Spinal cord (tissue), 10 donors: Measurements from ENCODE around the gene CEP192. TPM values are rescaled to one million over a fixed set of nuclear protein-coding genes. Genes with fewer than 3 reads are reported as not detected.

Experiments
- DNase-seq, 6 donors: peaks; one replicate each; pipeline versions ENCODE4 v3.0.0 to v3.0.0-alpha.2; 2013 to 2015; ENCODE audit warnings: low spot score in 6 of 6, low read depth in 4 of 6
- H3K27ac ChIP-seq: one replicate; pipeline ENCODE4 v1.5.1; 2013; ENCODE audit warnings: low read depth, low read length, control low read depth
- H3K27me3 ChIP-seq: one replicate; pipeline ENCODE4 v1.6.1; 2013; ENCODE audit warnings: low read length; ENCODE audit not compliant: control insufficient read depth, insufficient read depth
- H3K36me3 ChIP-seq: one replicate; pipeline ENCODE4 v1.6.1; 2013; ENCODE audit warnings: low read length; ENCODE audit not compliant: control insufficient read depth, insufficient read depth
- H3K4me1 ChIP-seq: one replicate; pipeline ENCODE4 v1.6.1; 2013; ENCODE audit warnings: low read length; ENCODE audit not compliant: control insufficient read depth, insufficient read depth
- H3K4me3 ChIP-seq: one replicate; pipeline ENCODE4 v1.5.1; 2013; ENCODE audit warnings: low read depth, low read length, control low read depth
- H3K9me3 ChIP-seq: one replicate; pipeline ENCODE4 v1.6.1; 2013; ENCODE audit warnings: low read length; ENCODE audit not compliant: control insufficient read depth, insufficient read depth
- WGBS: methylation state at CpG from one replicate; pipeline ENCODE4 v1.1.5; 2013; ENCODE audit warnings: missing lambda C conversion rate; ENCODE audit not compliant: insufficient coverage; 5-methylcytosine and 5-hydroxymethylcytosine counted together
- polyA plus RNA-seq, 2 donors: library from polyadenylated mRNA; unstranded; fragments of 120-200 nt; gene quantifications; one replicate each; pipeline ENCODE4 v1.2.1, GENCODE V29; 2013; ENCODE audit not compliant: insufficient read length in 2 of 2
- total RNA-seq, 2 donors: library from RNA; depleted of rRNA in 1 of 2; stranded (reverse); fragments of 120-200 nt in 1 of 2; fragments of >200 nt in 1 of 2; gene quantifications; one replicate each; pipeline versions ENCODE4 v1.2.3 to v1.2.4, GENCODE V29; 2013 to 2014
- donor health status: healthy.

The CEP192 gene
- total and polyA plus RNA-seq, 4 donors = 25.7 to 55.1 (median 34.6) TPM

- peaks cover 10% of the 10 kb centered on the region for H3K9me3 ChIP-seq
- H3K4me3 ChIP-seq = no peak overlapping the region
- WGBS = 76% methylated on average over 3 of the region's 6 CpGs
- H3K4me1 ChIP-seq = no peaks in the 10 kb centered on the region
- no peaks in the 10 kb centered on the region for H3K27me3 ChIP-seq
- no peak overlapping the region for H3K27ac ChIP-seq
- H3K36me3 ChIP-seq = no peaks in the 10 kb centered on the region
- DNase-seq = no peak
Measured at GRCh38 chr18:13147130-13147529, 156.0 kb downstream of the CEP192 start.

GRCh38 chr18:13151656-13152055, 160.5 kb downstream of the CEP192 start:
- H3K27ac ChIP-seq = no peak overlapping the region
- DNase-seq = no peak
- no peaks in the 10 kb centered on the region for H3K9me3 ChIP-seq
- no peaks in the 10 kb centered on the region for H3K36me3 ChIP-seq
- 79% methylated on average over 5 of the region's 5 CpGs for WGBS
- no peaks in the 10 kb centered on the region for H3K27me3 ChIP-seq
- no peaks in the 10 kb centered on the region for H3K4me1 ChIP-seq
- H3K4me3 ChIP-seq = no peak overlapping the region

- H3K27me3 ChIP-seq = no peaks in the 10 kb centered on the region
- H3K36me3 ChIP-seq = no peaks in the 10 kb centered on the region
- DNase-seq = no peak
- no peak overlapping the region for H3K27ac ChIP-seq
- H3K4me3 ChIP-seq = no peak overlapping the region
- H3K4me1 ChIP-seq = peaks cover 8% of the 10 kb centered on the region
- no CpG with 5 or more reads among the region's 1 CpG for WGBS
- H3K9me3 ChIP-seq = peaks cover 11% of the 10 kb centered on the region
Measured at GRCh38 chr18:13158428-13158827, 167.3 kb downstream of the CEP192 start.

DNA sequence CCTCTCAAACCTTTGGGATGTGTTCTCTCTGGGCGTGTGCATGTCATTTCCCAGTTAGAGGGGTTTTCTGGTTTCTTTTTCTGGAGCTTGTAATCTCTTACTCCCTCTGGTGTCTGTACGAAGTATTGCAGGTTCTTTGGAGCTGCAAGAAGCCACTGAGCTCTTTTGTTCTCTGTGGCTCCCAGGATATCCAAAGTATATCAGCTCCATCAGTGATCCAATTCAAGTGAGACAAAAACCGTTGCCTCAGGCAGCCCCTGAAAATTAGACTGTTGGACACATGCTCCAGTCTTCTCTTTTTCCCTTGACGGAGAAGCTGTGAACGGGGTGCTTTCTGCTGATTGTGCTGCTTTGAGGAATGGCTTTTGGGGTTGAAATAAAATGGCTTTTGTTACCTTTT, 168.4 kb downstream of the CEP192 start:
- Histone ChIP-seq H3K27me3 (no peaks in the 10 kb centered on the region), H3K4me3 (no peak overlapping the region), H3K9me3 (peaks cover 11% of the 10 kb centered on the region), H3K4me1 (peaks cover 8% of the 10 kb centered on the region), H3K27ac (no peak overlapping the region), H3K36me3 (no peaks in the 10 kb centered on the region)
- peak in 4 of 6 donors; percentile 20 to 72 (median 38) for DNase-seq
- 6% methylated on average over 2 of the region's 5 CpGs for WGBS

DNA sequence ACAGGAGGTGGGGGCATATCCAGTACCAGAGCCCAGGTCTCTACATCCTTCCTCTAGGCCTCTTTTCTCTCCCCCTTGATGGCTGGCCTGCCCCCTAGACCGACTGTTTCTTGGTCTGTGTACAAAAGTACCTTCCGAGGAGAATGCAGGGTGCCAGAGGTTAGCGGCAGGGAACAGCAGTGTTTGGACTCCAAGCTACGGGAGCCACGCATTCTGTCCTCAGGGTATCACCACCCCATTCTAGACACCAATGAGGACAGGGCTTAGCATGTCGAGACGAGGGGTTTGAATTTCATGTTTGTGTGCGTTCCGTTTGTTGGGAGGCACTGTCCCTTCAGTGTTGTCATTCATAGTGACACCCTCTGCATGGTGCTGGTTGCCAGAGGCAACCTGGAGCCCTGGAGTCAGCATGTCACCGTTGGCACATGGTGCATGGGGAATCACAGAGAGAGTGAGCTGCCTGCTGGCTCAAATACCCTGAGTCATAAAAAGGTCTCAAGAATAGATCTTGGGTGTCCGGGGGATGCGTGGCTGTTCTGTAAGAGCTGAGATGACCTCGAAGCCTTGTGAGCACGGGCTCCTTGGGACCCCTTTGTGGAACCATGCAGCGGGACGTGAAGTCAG, 170.2 kb downstream of the CEP192 start:
- Histone ChIP-seq H3K36me3 (no peaks in the 10 kb centered on the region), H3K27me3 (no peaks in the 10 kb centered on the region), H3K4me3 (no peak overlapping the region), H3K27ac (no peak overlapping the region), H3K4me1 (peaks cover 8% of the 10 kb centered on the region), H3K9me3 (peaks cover 11% of the 10 kb centered on the region)
- WGBS = 61% methylated on average over 12 of the region's 16 CpGs
- DNase-seq = no peak

DNA sequence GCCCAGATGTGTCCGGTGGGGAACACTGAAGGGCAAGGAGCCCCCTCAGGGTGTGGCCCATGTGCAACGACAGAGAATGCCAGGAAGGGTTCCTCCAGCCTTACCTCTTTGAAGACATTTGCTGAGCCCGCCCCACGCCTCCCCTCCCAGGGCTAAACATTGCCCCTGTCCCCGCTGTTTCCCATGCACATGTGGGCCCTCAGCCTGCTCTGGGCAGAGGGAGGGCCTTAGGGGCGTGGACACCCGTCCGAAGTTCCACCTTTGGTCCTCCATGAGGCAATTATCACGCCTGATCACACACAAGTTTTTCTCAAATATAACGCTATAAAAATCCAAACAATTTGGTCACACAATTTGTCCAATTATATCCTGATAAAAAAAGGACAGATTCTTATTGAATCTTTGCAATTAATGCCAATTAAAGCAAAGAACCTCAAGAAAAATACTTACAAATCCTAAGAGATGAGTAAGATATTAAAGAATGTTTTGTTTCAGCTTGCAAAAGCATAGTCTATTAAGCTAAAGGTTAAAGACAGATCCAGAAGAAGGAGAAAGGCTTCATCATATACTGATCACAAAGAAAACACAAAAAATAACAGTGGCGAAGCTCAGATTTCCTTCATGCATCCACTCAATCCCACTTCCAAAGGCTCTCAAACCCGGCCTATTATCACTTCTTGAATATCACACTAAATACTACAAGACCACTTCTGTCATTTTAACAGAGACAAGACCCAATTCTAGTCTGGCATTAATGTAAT, 172.2 kb downstream of the CEP192 start:
- Histone ChIP-seq H3K27me3 (no peaks in the 10 kb centered on the region), H3K9me3 (no peaks in the 10 kb centered on the region), H3K36me3 (no peaks in the 10 kb centered on the region), H3K27ac (no peak overlapping the region), H3K4me3 (no peak overlapping the region), H3K4me1 (peaks cover 8% of the 10 kb centered on the region)
- 95% methylated on average over 10 of the region's 12 CpGs for WGBS
- DNase-seq = no peak

- no peak for DNase-seq
- H3K36me3 ChIP-seq = no peaks in the 10 kb centered on the region
- H3K4me1 ChIP-seq = peaks cover 8% of the 10 kb centered on the region
- no peak overlapping the region for H3K27ac ChIP-seq
- WGBS = 90% methylated on average over 11 of the region's 13 CpGs
- no peaks in the 10 kb centered on the region for H3K27me3 ChIP-seq
- H3K4me3 ChIP-seq = no peak overlapping the region
- H3K9me3 ChIP-seq = no peaks in the 10 kb centered on the region
Measured at GRCh38 chr18:13164406-13164805, 173.2 kb downstream of the CEP192 start.

DNA sequence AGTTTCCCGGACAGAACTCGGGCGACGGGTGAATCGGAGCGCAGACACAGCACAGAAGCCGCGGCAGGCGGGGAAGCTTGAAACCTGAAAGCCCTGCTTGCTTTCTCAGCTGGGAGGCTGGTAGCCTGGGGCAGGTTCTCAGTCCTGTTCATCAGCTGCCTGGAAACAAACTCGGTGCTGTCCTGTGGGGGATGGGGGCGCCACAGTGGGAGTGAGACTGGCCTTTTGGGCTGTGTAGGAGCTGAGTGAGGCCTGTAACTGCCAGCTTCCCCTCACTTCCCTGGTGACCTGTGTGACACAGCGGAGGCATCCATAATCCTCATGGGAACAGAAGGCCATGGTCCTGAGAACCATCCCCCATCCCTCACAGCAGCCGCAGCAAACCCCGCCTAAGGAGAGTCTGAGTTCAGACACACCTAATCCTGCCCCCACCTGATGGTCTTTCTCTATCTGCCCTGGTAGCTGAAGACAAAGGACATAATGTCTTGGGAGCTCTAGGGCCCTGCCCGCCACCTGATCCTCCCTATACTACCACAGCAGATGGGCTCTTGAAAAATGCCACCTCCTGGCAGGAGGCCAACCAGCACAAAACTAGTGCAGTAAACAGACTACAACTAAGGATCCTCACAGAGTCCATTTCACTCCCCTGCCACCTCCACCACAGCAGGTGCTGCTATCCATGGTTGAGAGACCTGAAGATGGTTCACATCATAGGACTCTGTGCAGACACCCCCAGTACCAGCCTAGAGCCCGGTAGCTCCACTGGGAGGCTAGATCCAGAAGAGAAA, 174.7 kb downstream of the CEP192 start:
- Histone ChIP-seq H3K27ac (no peak overlapping the region), H3K4me1 (peaks cover 8% of the 10 kb centered on the region)
- 82% methylated on average over 14 of the region's 16 CpGs for WGBS

DNA sequence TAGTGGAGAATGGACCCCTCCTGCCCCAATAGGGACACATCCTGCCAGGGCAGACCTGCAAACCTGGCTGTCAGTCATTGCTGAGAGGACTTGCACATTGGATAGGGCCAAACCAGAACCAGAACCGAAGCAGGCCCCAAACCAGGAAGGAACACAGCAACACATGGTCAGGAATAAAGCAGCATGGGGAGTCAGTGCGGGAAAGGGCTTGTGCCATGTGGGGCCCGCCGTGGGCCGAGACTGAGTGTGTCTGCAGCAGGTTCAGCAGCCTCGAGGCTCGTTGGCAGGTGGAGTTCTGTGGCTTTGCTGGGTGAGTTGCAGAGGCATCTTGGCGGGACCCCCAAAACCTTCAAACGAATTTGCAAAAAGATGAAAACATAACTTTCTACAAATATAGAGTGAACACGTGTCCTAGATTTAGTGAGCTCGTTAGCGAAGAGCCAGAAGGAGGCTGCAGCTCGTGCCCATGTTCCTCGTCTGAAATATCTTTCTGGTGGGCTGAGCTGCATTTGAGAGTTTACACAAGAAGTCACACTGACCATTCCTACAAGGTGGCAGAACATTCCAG, 182.5 kb downstream of the CEP192 start:
- peaks cover 7% of the 10 kb centered on the region for H3K4me1 ChIP-seq
- no peaks in the 10 kb centered on the region for H3K27me3 ChIP-seq
- no peaks in the 10 kb centered on the region for H3K9me3 ChIP-seq
- H3K36me3 ChIP-seq = no peaks in the 10 kb centered on the region
- DNase-seq = peak in 1 of 6 donors; percentile 10
- no peak overlapping the region for H3K27ac ChIP-seq
- H3K4me3 ChIP-seq = no peak overlapping the region
- WGBS = 95% methylated on average over 12 of the region's 14 CpGs

More for the DNA sequence above, 174.7 kb downstream of the CEP192 start:
- DNase-seq = no peak
- Histone ChIP-seq H3K9me3 (no peaks in the 10 kb centered on the region), H3K4me3 (no peak overlapping the region), H3K36me3 (no peaks in the 10 kb centered on the region), H3K27me3 (no peaks in the 10 kb centered on the region)
